HepG2 (cell line): ENCODE data around the gene SNED1.

ENCODE experiments used
- CEBPB ChIP-seq: IDR thresholded peaks from 2 replicates; pipeline ENCODE4 v1.6.1; 2011; ENCODE audit warnings: low read depth, low read length, improper control_type of control experiment, borderline replicate concordance
- EZH2 ChIP-seq: conservative IDR thresholded peaks from 2 replicates; pipeline ENCODE4 v1.6.1; 2012; ENCODE audit warnings: mild to moderate bottlenecking, low read depth, low read length, moderate library complexity
- HCFC1 ChIP-seq: fragments of 150-350 bp; IDR thresholded peaks from 2 replicates; pipeline ENCODE4 v1.6.1; 2014; ENCODE audit warnings: low read depth, low read length
- POLR2A ChIP-seq, 2 experiments: IDR thresholded peaks; 2 replicates each; pipeline ENCODE4 v1.6.1; 2011; ENCODE audit warnings: low read depth in 2 of 2, low read length in 2 of 2, mild to moderate bottlenecking in 1 of 2, moderate library complexity in 1 of 2; ENCODE audit not compliant: insufficient read depth in 1 of 2
- SP1 ChIP-seq, 2 experiments: fragments of 450-650 bp in 1 of 2; sonication (generic) in 1 of 2; formaldehyde crosslinking in 1 of 2; IDR thresholded peaks; 2 replicates each; pipeline versions ENCODE4 v1.4.0 to v1.6.1; 2016 to 2020; ENCODE audit warnings: missing genetic modification reagents in 1 of 2
- TCF7L2 ChIP-seq: IDR thresholded peaks from 2 replicates; pipeline ENCODE4 v1.6.1; 2011; ENCODE audit warnings: mild to moderate bottlenecking, low read depth, low read length, moderate library complexity
- ZNF10 ChIP-seq: sonication (generic); formaldehyde crosslinking; IDR thresholded peaks from 2 replicates; pipeline ENCODE4 v1.4.0; 2020; ENCODE audit warnings: mild to moderate bottlenecking, low read depth, missing genetic modification reagents, borderline replicate concordance
- TF ChIP-seq, protein P1 (sequence below), 2 experiments: sonication (generic) in 1 of 2; formaldehyde crosslinking in 1 of 2; IDR thresholded peaks; 2 replicates each; pipeline versions ENCODE4 v1.5.1 to v1.6.1; 2011 to 2020; ENCODE audit warnings: borderline replicate concordance in 1 of 2, low read depth in 1 of 2, low read length in 1 of 2, mild to moderate bottlenecking in 1 of 2, missing genetic modification reagents in 1 of 2, moderate library complexity in 1 of 2
- TF ChIP-seq, protein P2 (sequence below): sonication (generic); formaldehyde crosslinking; IDR thresholded peaks from 2 replicates; pipeline ENCODE4 v1.5.0; 2020; ENCODE audit warnings: mild to moderate bottlenecking, missing genetic modification reagents, moderate library complexity
- TF ChIP-seq, protein P3 (sequence below): sonication (generic); formaldehyde crosslinking; IDR thresholded peaks from 2 replicates; pipeline ENCODE4 v1.8.1; 2023; ENCODE audit warnings: mild to moderate bottlenecking, missing genetic modification reagents
- TF ChIP-seq, protein P4 (sequence below): sonication (generic); formaldehyde crosslinking; conservative IDR thresholded peaks from 2 replicates; pipeline ENCODE4 v1.5.0; 2020; ENCODE audit warnings: missing genetic modification reagents
- TF ChIP-seq, protein P5 (sequence below): sonication (generic); formaldehyde crosslinking; IDR thresholded peaks from 2 replicates; pipeline ENCODE4 v1.8.0; 2022; ENCODE audit warnings: mild to moderate bottlenecking, missing genetic modification reagents
- TF ChIP-seq, protein P6 (sequence below): sonication (generic); formaldehyde crosslinking; IDR thresholded peaks from 2 replicates; pipeline ENCODE4 v1.8.0; 2022; ENCODE audit warnings: mild to moderate bottlenecking, missing genetic modification reagents, borderline replicate concordance
- TF ChIP-seq, protein P7 (sequence below): sonication (generic); formaldehyde crosslinking; IDR thresholded peaks from 2 replicates; pipeline ENCODE4 v1.4.0; 2020; ENCODE audit warnings: missing genetic modification reagents

DNA sequence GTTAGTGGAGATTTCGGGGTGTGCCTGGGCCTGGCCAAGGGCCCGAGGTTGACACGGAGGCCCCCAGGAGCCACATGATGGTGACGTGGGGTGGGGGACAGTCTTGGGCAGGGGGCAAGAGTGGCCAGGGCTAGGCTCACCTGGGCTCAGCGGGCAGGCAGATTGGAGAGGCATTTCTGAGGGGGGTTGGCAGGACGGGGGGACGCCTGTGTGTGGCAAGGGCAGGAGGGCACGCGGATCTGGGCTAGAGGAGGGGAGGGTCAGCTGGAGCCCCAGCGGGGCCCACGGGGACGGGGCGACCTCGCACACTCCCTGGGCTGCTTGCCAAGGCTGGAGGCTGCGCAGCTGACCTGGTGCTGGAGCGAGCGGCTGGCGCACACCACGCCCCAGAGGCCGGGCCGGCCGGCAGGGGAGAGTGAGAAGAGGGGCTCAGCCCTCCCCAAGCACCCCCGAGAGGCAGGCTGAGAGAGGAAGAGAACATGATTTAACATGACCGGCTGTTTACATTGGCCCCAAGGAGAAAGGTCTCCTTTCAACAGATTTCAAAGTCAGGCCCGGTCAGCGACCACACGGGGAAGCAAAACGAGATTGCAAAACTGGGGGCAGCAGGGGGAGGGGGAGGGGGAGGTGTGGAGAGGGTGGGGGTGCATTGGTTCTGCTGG lies 38.0 kb upstream of the SNED1 start:
- TF ChIP-seq, protein P1, sequence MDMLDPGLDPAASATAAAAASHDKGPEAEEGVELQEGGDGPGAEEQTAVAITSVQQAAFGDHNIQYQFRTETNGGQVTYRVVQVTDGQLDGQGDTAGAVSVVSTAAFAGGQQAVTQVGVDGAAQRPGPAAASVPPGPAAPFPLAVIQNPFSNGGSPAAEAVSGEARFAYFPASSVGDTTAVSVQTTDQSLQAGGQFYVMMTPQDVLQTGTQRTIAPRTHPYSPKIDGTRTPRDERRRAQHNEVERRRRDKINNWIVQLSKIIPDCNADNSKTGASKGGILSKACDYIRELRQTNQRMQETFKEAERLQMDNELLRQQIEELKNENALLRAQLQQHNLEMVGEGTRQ (IDR thresholded peaks at IDR 0.05; ENCODE audit: low read depth, low read length), result no peak
- TF ChIP-seq, protein P1 (CRISPR knock-in tag; IDR thresholded peaks at IDR 0.05; ENCODE audit: borderline replicate concordance), result no peak
- TF ChIP-seq POLR2A (IDR thresholded peaks at IDR 0.05; ENCODE audit: insufficient read depth in 1 of 2, low read depth in 2 of 2, low read length in 2 of 2) (no peak), EZH2 (no peak), TCF7L2 (no peak), ZNF10 (CRISPR knock-in tag) (no peak), CEBPB (peak; percentile 87), SP1 (IDR thresholded peaks at IDR 0.05) (no peak), SP1 (CRISPR knock-in tag; IDR thresholded peaks at IDR 0.05) (no peak), HCFC1 (no peak)
- TF ChIP-seq, protein P2, sequence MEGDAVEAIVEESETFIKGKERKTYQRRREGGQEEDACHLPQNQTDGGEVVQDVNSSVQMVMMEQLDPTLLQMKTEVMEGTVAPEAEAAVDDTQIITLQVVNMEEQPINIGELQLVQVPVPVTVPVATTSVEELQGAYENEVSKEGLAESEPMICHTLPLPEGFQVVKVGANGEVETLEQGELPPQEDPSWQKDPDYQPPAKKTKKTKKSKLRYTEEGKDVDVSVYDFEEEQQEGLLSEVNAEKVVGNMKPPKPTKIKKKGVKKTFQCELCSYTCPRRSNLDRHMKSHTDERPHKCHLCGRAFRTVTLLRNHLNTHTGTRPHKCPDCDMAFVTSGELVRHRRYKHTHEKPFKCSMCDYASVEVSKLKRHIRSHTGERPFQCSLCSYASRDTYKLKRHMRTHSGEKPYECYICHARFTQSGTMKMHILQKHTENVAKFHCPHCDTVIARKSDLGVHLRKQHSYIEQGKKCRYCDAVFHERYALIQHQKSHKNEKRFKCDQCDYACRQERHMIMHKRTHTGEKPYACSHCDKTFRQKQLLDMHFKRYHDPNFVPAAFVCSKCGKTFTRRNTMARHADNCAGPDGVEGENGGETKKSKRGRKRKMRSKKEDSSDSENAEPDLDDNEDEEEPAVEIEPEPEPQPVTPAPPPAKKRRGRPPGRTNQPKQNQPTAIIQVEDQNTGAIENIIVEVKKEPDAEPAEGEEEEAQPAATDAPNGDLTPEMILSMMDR (CRISPR knock-in tag), result peak; percentile 48
- TF ChIP-seq, protein P3, sequence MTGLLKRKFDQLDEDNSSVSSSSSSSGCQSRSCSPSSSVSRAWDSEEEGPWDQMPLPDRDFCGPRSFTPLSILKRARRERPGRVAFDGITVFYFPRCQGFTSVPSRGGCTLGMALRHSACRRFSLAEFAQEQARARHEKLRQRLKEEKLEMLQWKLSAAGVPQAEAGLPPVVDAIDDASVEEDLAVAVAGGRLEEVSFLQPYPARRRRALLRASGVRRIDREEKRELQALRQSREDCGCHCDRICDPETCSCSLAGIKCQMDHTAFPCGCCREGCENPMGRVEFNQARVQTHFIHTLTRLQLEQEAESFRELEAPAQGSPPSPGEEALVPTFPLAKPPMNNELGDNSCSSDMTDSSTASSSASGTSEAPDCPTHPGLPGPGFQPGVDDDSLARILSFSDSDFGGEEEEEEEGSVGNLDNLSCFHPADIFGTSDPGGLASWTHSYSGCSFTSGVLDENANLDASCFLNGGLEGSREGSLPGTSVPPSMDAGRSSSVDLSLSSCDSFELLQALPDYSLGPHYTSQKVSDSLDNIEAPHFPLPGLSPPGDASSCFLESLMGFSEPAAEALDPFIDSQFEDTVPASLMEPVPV (CRISPR knock-in tag), result peak; percentile 90
- TF ChIP-seq, protein P4, sequence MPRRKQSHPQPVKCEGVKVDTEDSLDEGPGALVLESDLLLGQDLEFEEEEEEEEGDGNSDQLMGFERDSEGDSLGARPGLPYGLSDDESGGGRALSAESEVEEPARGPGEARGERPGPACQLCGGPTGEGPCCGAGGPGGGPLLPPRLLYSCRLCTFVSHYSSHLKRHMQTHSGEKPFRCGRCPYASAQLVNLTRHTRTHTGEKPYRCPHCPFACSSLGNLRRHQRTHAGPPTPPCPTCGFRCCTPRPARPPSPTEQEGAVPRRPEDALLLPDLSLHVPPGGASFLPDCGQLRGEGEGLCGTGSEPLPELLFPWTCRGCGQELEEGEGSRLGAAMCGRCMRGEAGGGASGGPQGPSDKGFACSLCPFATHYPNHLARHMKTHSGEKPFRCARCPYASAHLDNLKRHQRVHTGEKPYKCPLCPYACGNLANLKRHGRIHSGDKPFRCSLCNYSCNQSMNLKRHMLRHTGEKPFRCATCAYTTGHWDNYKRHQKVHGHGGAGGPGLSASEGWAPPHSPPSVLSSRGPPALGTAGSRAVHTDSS (CRISPR knock-in tag), result no peak
- TF ChIP-seq, protein P5, sequence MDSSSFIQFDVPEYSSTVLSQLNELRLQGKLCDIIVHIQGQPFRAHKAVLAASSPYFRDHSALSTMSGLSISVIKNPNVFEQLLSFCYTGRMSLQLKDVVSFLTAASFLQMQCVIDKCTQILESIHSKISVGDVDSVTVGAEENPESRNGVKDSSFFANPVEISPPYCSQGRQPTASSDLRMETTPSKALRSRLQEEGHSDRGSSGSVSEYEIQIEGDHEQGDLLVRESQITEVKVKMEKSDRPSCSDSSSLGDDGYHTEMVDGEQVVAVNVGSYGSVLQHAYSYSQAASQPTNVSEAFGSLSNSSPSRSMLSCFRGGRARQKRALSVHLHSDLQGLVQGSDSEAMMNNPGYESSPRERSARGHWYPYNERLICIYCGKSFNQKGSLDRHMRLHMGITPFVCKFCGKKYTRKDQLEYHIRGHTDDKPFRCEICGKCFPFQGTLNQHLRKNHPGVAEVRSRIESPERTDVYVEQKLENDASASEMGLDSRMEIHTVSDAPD (CRISPR knock-in tag), result no peak; the same call in 1 of the 2 replicates
- TF ChIP-seq, protein P6, sequence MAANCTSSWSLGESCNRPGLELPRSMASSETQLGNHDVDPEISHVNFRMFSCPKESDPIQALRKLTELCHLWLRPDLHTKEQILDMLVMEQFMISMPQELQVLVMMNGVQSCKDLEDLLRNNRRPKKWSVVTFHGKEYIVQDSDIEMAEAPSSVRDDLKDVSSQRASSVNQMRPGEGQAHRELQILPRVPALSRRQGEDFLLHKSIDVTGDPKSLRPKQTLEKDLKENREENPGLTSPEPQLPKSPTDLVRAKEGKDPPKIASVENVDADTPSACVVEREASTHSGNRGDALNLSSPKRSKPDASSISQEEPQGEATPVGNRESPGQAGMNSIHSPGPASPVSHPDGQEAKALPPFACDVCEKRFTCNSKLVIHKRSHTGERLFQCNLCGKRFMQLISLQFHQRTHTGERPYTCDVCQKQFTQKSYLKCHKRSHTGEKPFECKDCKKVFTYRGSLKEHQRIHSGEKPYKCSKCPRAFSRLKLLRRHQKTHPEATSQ (CRISPR knock-in tag), result peak; percentile 59; the same call in 1 of the 2 replicates
- TF ChIP-seq, protein P7, sequence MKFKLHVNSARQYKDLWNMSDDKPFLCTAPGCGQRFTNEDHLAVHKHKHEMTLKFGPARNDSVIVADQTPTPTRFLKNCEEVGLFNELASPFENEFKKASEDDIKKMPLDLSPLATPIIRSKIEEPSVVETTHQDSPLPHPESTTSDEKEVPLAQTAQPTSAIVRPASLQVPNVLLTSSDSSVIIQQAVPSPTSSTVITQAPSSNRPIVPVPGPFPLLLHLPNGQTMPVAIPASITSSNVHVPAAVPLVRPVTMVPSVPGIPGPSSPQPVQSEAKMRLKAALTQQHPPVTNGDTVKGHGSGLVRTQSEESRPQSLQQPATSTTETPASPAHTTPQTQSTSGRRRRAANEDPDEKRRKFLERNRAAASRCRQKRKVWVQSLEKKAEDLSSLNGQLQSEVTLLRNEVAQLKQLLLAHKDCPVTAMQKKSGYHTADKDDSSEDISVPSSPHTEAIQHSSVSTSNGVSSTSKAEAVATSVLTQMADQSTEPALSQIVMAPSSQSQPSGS, result peak; percentile 68
